ENCODE data around the gene PCSK2.

DNA sequence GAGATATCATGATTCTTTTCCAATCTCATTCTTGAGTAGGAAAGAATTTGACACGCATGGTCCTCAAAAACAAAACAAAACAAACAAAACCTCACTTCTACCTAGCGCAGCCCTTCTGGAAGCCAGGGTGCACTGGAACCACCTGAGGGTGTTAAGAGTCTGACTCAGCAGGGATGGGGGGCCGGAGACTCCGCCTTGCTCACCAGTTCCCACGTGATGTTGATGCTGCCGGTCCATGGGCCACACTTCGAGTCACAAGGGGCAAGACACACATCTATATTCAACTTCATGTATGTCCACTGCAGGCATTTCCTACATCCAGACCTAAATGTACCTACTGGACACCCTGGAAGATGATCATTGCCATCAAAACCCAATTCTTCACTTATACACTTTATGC is 274.0 kb downstream of the PCSK2 start:
- TF ChIP-seq, protein P1, sequence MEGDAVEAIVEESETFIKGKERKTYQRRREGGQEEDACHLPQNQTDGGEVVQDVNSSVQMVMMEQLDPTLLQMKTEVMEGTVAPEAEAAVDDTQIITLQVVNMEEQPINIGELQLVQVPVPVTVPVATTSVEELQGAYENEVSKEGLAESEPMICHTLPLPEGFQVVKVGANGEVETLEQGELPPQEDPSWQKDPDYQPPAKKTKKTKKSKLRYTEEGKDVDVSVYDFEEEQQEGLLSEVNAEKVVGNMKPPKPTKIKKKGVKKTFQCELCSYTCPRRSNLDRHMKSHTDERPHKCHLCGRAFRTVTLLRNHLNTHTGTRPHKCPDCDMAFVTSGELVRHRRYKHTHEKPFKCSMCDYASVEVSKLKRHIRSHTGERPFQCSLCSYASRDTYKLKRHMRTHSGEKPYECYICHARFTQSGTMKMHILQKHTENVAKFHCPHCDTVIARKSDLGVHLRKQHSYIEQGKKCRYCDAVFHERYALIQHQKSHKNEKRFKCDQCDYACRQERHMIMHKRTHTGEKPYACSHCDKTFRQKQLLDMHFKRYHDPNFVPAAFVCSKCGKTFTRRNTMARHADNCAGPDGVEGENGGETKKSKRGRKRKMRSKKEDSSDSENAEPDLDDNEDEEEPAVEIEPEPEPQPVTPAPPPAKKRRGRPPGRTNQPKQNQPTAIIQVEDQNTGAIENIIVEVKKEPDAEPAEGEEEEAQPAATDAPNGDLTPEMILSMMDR (IDR thresholded peaks at IDR 0.05) = no peak
- no peak for TF ChIP-seq POLR2A (IDR thresholded peaks at IDR 0.05)

Data from esophagus squamous epithelium (tissue), 4 donors.